Hepatocyte (in vitro differentiated cells): Measurements from ENCODE around the gene RESF1.

Source experiments
- CTCF ChIP-seq: fragments of 200-600 bp; sonication (generic); IDR thresholded peaks from 2 replicates; pipeline ENCODE4 v1.5.1; 2016; ENCODE audit warnings: antibody characterized with exemption, mild to moderate bottlenecking; ENCODE audit not compliant: poor library complexity
- EZH2 ChIP-seq: fragments of 200-600 bp; sonication (generic); IDR thresholded peaks from 2 replicates; pipeline ENCODE4 v1.6.1; 2016; ENCODE audit warnings: antibody characterized with exemption, mild to moderate bottlenecking, borderline replicate concordance

- no peak for TF ChIP-seq CTCF
- TF ChIP-seq EZH2 = no peak
Measured at GRCh38 chr12:31952418-31952817, 6.8 kb upstream of the RESF1 start.
